ENCODE measurements around the gene L3MBTL3. TPM values are rescaled to one million over a fixed set of nuclear protein-coding genes. Genes with fewer than 3 reads are reported as not detected.

Gene L3MBTL3
- total and polyA plus RNA-seq, 2 experiments from 2014 or later, result 8.7 to 11.2 TPM

- TF ChIP-seq EZH2 (IDR thresholded peaks at IDR 0.05; ENCODE audit: low read depth, unreplicated experiment), result no peak
These were observed 165.2 kb downstream of the L3MBTL3 start (continued) for GRCh38 chr6:130183271-130184222.

- no peak overlapping the region for H3K4me3 ChIP-seq
- no peak overlapping the region for H3K27ac ChIP-seq (ENCODE audit: low read depth)
- DNase-seq (ENCODE audit: low spot score), result no peak
- no peak overlapping the region for H2AFZ ChIP-seq
- no peaks in the 10 kb centered on the region for H3K4me1 ChIP-seq (ENCODE audit: insufficient read depth)
- peaks cover 1% of the 10 kb centered on the region; the same call in 2 of the 3 replicates for H3K9me3 Mint-ChIP-seq
- peaks cover 15% of the 10 kb centered on the region; the same call in 2 of the 3 replicates for H3K36me3 Mint-ChIP-seq (ENCODE audit: low read depth)
- peaks cover 2% of the 10 kb centered on the region; the same call in 1 of the 3 replicates for H3K4me1 Mint-ChIP-seq
- no peaks in the 10 kb centered on the region for H3K27me3 Mint-ChIP-seq (ENCODE audit: insufficient read depth, low read depth, poor library complexity)
- no peaks in the 10 kb centered on the region for H3F3A ChIP-seq (replicated peaks; ENCODE audit: low read depth)
- H3K27ac Mint-ChIP-seq, result no peak overlapping the region
- no peaks in the 10 kb centered on the region for H3K27me3 ChIP-seq (ENCODE audit: insufficient read depth)
- H4K20me1 ChIP-seq (replicated peaks; ENCODE audit: insufficient read depth), result no peaks in the 10 kb centered on the region
- no peak overlapping the region for H3K4me2 ChIP-seq
- H3K9me2 ChIP-seq (ENCODE audit: insufficient read depth), result peaks cover 6% of the 10 kb centered on the region; the same call in 1 of the 2 replicates
- no peaks in the 10 kb centered on the region for H3K79me2 ChIP-seq (replicated peaks; ENCODE audit: insufficient read depth)
- ATAC-seq, result no peak
- no peaks in the 10 kb centered on the region; the same call in 1 of the 2 replicates for H3K36me3 ChIP-seq (ENCODE audit: insufficient read depth)
- H3K4me3 Mint-ChIP-seq, result no peak overlapping the region
- TF ChIP-seq CTCF (conservative IDR thresholded peaks at IDR 0.05; ENCODE audit: low read depth in 2 of 2), result no peak
- TF ChIP-seq EZH2phosphoT487 (IDR thresholded peaks at IDR 0.05; ENCODE audit: unreplicated experiment), result no peak
- no peak for TF ChIP-seq ZNF462 (CRISPR knock-in tag; IDR thresholded peaks at IDR 0.05)
- TF ChIP-seq ETS1 (IDR thresholded peaks at IDR 0.05), result no peak
- no peak for TF ChIP-seq POLR2AphosphoS5 (IDR thresholded peaks at IDR 0.05; ENCODE audit: low read depth)
- no peak for TF ChIP-seq ZNF331 (CRISPR knock-in tag; IDR thresholded peaks at IDR 0.05; ENCODE audit: low read depth)
- TF ChIP-seq ZNF114 (CRISPR knock-in tag; IDR thresholded peaks at IDR 0.05), result no peak
- TF ChIP-seq EZH2 (IDR thresholded peaks at IDR 0.05; ENCODE audit: low read depth, unreplicated experiment), result no peak
- no peak for TF ChIP-seq NANOG (IDR thresholded peaks at IDR 0.05; ENCODE audit: borderline replicate concordance)
- no peak for TF ChIP-seq STAT1 (IDR thresholded peaks at IDR 0.05; ENCODE audit: unreplicated experiment)
- TF ChIP-seq JUNB (IDR thresholded peaks at IDR 0.05; ENCODE audit: unreplicated experiment), result no peak
These were observed 167.3 kb downstream of the L3MBTL3 start for GRCh38 chr6:130185658-130186057.

Measured in GM23338 (cell line).